ENCODE data around the gene PDCD5.

- TF ChIP-seq CTCF (IDR thresholded peaks at IDR 0.05) = peak; percentile 56 to 70 (median 63)
- no peak for TF ChIP-seq POLR2A (IDR thresholded peaks at IDR 0.05)
These were observed 18.8 kb downstream of the PDCD5 start for GRCh38 chr19:32599736-32600157.
